CD4-positive, alpha-beta T cell treated with Interferon alpha-2 for 1 hour (primary cell): ENCODE data around the gene ARHGEF38.

ENCODE experiments used
- DNase-seq, 2 donors: peaks; one replicate each; pipeline ENCODE4 v3.0.0-alpha.2; 2020 to 2022

Gene ARHGEF38

GRCh38 chr4:105551965-105552746, at the start of gene ARHGEF38:
ARHGEF38 (plus strand) TSS chr4:105552620; CDS start chr4:105552766, 146 bp downstream.
- no peak for DNase-seq

GRCh38 chr4:105503484-105503883, 48.9 kb upstream of the ARHGEF38 start:
- no peak for DNase-seq

GRCh38 chr4:105504744-105505143, 47.7 kb upstream of the ARHGEF38 start:
- no peak for DNase-seq

GRCh38 chr4:105509291-105509690, 43.1 kb upstream of the ARHGEF38 start:
- DNase-seq: no peak

- DNase-seq: no peak
These were observed 42.7 kb upstream of the ARHGEF38 start for GRCh38 chr4:105509714-105510113.

GRCh38 chr4:105510245-105510644, 42.2 kb upstream of the ARHGEF38 start:
- DNase-seq: no peak

- peak in 1 of 2 donors; percentile 24 for DNase-seq
These were observed 31.3 kb upstream of the ARHGEF38 start for GRCh38 chr4:105520819-105521790.

GRCh38 chr4:105526656-105527055, 25.8 kb upstream of the ARHGEF38 start:
- no peak for DNase-seq

GRCh38 chr4:105527081-105527480, 25.3 kb upstream of the ARHGEF38 start:
- no peak for DNase-seq

- no peak for DNase-seq
These were observed 15.8 kb upstream of the ARHGEF38 start for GRCh38 chr4:105536601-105537000.

- DNase-seq: no peak
These were observed 11.0 kb upstream of the ARHGEF38 start for GRCh38 chr4:105541420-105541819.

GRCh38 chr4:105542039-105542438, 10.4 kb upstream of the ARHGEF38 start:
- DNase-seq: no peak

- no peak for DNase-seq
These were observed 9.1 kb upstream of the ARHGEF38 start for GRCh38 chr4:105543346-105543745.

- no peak for DNase-seq
These were observed 8.5 kb upstream of the ARHGEF38 start for GRCh38 chr4:105543881-105544280.

- DNase-seq: no peak
These were observed 7.7 kb upstream of the ARHGEF38 start for GRCh38 chr4:105544520-105545286.

- no peak for DNase-seq
These were observed 6.3 kb upstream of the ARHGEF38 start for GRCh38 chr4:105546086-105546485.

- DNase-seq: no peak
These were observed 4.7 kb upstream of the ARHGEF38 start for GRCh38 chr4:105547769-105548168.

GRCh38 chr4:105548483-105548882, 3.9 kb upstream of the ARHGEF38 start:
- DNase-seq: no peak

- DNase-seq: no peak
These were observed 1.8 kb upstream of the ARHGEF38 start for GRCh38 chr4:105550641-105551040.

- DNase-seq: no peak
These were observed 3.0 kb downstream of the ARHGEF38 start for GRCh38 chr4:105555409-105555808.

- DNase-seq: no peak
These were observed 3.8 kb downstream of the ARHGEF38 start for GRCh38 chr4:105556206-105556605.

- DNase-seq: no peak
These were observed 5.9 kb downstream of the ARHGEF38 start for GRCh38 chr4:105558277-105558676.

GRCh38 chr4:105560421-105560848, 8.0 kb downstream of the ARHGEF38 start:
- no peak for DNase-seq
